CD4-positive, alpha-beta memory T cell (primary cell): ENCODE results near the gene NEDD9. TPM values are rescaled to one million over a fixed set of nuclear protein-coding genes. Genes with fewer than 3 reads are reported as not detected.

Experiments
- CTCF ChIA-PET: fragments of 350-600 bp; sonication (Branson Sonifier 250); formaldehyde crosslinking; loops from one replicate; lab custom pipeline; 2021; ENCODE audit warnings: inconsistent platforms; ENCODE audit not compliant: partially characterized antibody; lab: Charles Lee
- POLR2A ChIA-PET: fragments of 350-600 bp; sonication (Branson Sonifier 250); formaldehyde crosslinking; loops from one replicate; lab custom pipeline; 2021; ENCODE audit not compliant: partially characterized antibody; lab: Charles Lee
- DNase-seq, 5 donors: peaks; one replicate each; pipeline versions ENCODE4 v3.0.0 to v3.0.0-alpha.2; 2020 to 2022; ENCODE audit warnings: mixed read lengths in 1 of 5
- H3K27ac ChIP-seq: one replicate; pipeline ENCODE4 v1.7.0; 2013; ENCODE audit warnings: low read depth, low read length
- H3K27me3 ChIP-seq: 2 replicates; pipeline ENCODE4 v1.7.0; 2013; ENCODE audit warnings: mild to moderate bottlenecking, low read length, moderate library complexity; ENCODE audit not compliant: insufficient read depth
- H3K36me3 ChIP-seq: 2 replicates; pipeline ENCODE4 v1.7.0; 2013; ENCODE audit warnings: mild to moderate bottlenecking, low read length, moderate library complexity; ENCODE audit not compliant: insufficient read depth
- H3K4me1 ChIP-seq: 2 replicates; pipeline ENCODE4 v1.7.0; 2013; ENCODE audit warnings: mild to moderate bottlenecking, low read length, moderate library complexity; ENCODE audit not compliant: insufficient read depth
- H3K4me3 ChIP-seq, 2 donors: one replicate each; pipeline ENCODE4 v1.7.0; 2013; ENCODE audit warnings: low read length in 2 of 2, mild to moderate bottlenecking in 1 of 2
- H3K9me3 ChIP-seq, 2 donors: one replicate each; pipeline ENCODE4 v1.7.0; 2013; ENCODE audit warnings: low read length in 2 of 2, control low read depth in 1 of 2; ENCODE audit not compliant: control insufficient read depth in 1 of 2
- H3K27ac Mint-ChIP-seq, 7 donors: one replicate each; pipeline ENCODE4 v1.8.0; 2020 to 2021; ENCODE audit warnings: mixed read lengths in 7 of 7, mild to moderate bottlenecking in 6 of 7, inconsistent platforms in 3 of 7, moderate library complexity in 3 of 7
- H3K27me3 Mint-ChIP-seq, 2 donors: one replicate each; pipeline ENCODE4 v1.8.0; 2020 to 2021; ENCODE audit warnings: mixed read lengths in 2 of 2
- H3K36me3 Mint-ChIP-seq, 2 donors: one replicate each; pipeline ENCODE4 v1.8.0; 2020 to 2021; ENCODE audit warnings: mixed read lengths in 2 of 2, inconsistent platforms in 1 of 2, mild to moderate bottlenecking in 1 of 2
- H3K4me1 Mint-ChIP-seq, 4 donors: one replicate each; pipeline ENCODE4 v1.8.0; 2020 to 2021; ENCODE audit warnings: mixed read lengths in 4 of 4, mild to moderate bottlenecking in 1 of 4
- H3K4me3 Mint-ChIP-seq, 8 donors: one replicate each; pipeline ENCODE4 v1.8.0; 2020 to 2021; ENCODE audit warnings: mixed read lengths in 8 of 8, mild to moderate bottlenecking in 7 of 8, moderate library complexity in 6 of 8, inconsistent platforms in 3 of 8
- H3K9me3 Mint-ChIP-seq, 8 donors: one replicate each; pipeline ENCODE4 v1.8.0; 2020 to 2021; ENCODE audit warnings: mixed read lengths in 8 of 8, mild to moderate bottlenecking in 5 of 8, inconsistent platforms in 3 of 8, moderate library complexity in 1 of 8
- intact Hi-C: fragments of 100-400 bp; cut with micrococcal nuclease; formaldehyde crosslinking; loops from one replicate; pipeline ENCODE4 v1.15.1; 2023
- polyA plus RNA-seq, 2 donors: library from polyadenylated mRNA; unstranded; fragments of 300-500 nt; fragmentation: Illumina TruSeq; gene quantifications; one replicate each; pipeline ENCODE4 v1.2.3, GENCODE V29; 2021
- total RNA-seq, 2 experiments: library from RNA; stranded (reverse); gene quantifications; one replicate each; pipeline ENCODE4 v1.2.3, GENCODE V29; 2021

NEDD9 gene
- total and polyA plus RNA-seq, 4 experiments from 2014 or later = 17.2 to 47.4 (median 40.6) TPM

- no peak overlapping the region for H3K27ac ChIP-seq
- H3K36me3 ChIP-seq = no peaks in the 10 kb centered on the region
- peaks cover 21 to 49% of the 10 kb centered on the region in 2 donors for H3K36me3 Mint-ChIP-seq
- CTCF ChIA-PET = interaction anchor here (0.6 to 1.5 kb wide), 3 partner anchors 11 to 254 kb away, joined by 3 to 4 read pairs (median 3); no protein-coding TSS in a partner anchor
- DNase-seq = no peak
- H3K9me3 ChIP-seq = no peaks in the 10 kb centered on the region
- POLR2A ChIA-PET = interaction anchor here (1.2 kb wide), 1 partner anchor 10 kb away, joined by 3 read pairs; the partner anchor contains the start of gene NEDD9
- H3K4me1 Mint-ChIP-seq = peaks cover 10 to 19% (median 12%) of the 10 kb centered on the region in 4 donors
- H3K4me1 ChIP-seq = no peaks in the 10 kb centered on the region
- H3K27ac Mint-ChIP-seq = peak overlapping the region in 4 of 7 donors; percentile 27 to 83 (median 52)
- H3K4me3 Mint-ChIP-seq = no peak overlapping the region
- H3K4me3 ChIP-seq = no peak overlapping the region
- H3K9me3 Mint-ChIP-seq = peaks cover 0 to 2% (median 0%) of the 10 kb centered on the region in 8 donors
- H3K27me3 Mint-ChIP-seq = no peaks in the 10 kb centered on the region
- no peaks in the 10 kb centered on the region for H3K27me3 ChIP-seq
- intact Hi-C loops = no loop called here
Measured at GRCh38 chr6:11242711-11243110, 10.2 kb upstream of the NEDD9 start.

- no peak overlapping the region for H3K4me3 ChIP-seq
- H3K27me3 ChIP-seq = no peaks in the 10 kb centered on the region
- Mint-ChIP-seq H3K36me3 (peaks cover 17 to 41% of the 10 kb centered on the region in 2 donors), H3K4me3 (no peak overlapping the region), H3K9me3 (peaks cover 0 to 2% (median 0%) of the 10 kb centered on the region in 8 donors), H3K27ac (no peak overlapping the region), H3K27me3 (no peaks in the 10 kb centered on the region), H3K4me1 (peaks cover 16 to 22% (median 20%) of the 10 kb centered on the region in 4 donors)
- intact Hi-C loops = no loop called here
- H3K36me3 ChIP-seq = no peaks in the 10 kb centered on the region
- ChIA-PET CTCF (interaction anchor here (0.9 to 1.0 kb wide), 2 partner anchors 10 to 255 kb away, joined by 3 read pairs; no protein-coding TSS in a partner anchor), POLR2A (interaction anchor here (1.0 kb wide), 1 partner anchor 9 kb away, joined by 3 read pairs; the partner anchor contains the start of gene NEDD9)
- DNase-seq = no peak
- H3K4me1 ChIP-seq = peaks cover 6% of the 10 kb centered on the region
- no peaks in the 10 kb centered on the region for H3K9me3 ChIP-seq
- no peak overlapping the region for H3K27ac ChIP-seq
Measured at GRCh38 chr6:11241793-11242201, 9.3 kb upstream of the NEDD9 start.

GRCh38 chr6:11241154-11241792 lies 8.8 kb upstream of the NEDD9 start:
- peak overlapping the region in 1 of 7 donors; percentile 77 for H3K27ac Mint-ChIP-seq
- H3K27ac ChIP-seq = no peak overlapping the region
- H3K9me3 ChIP-seq = no peaks in the 10 kb centered on the region
- peaks cover 17 to 40% of the 10 kb centered on the region in 2 donors for H3K36me3 Mint-ChIP-seq
- DNase-seq = no peak
- intact Hi-C loops = no loop called here
- H3K4me1 Mint-ChIP-seq = peaks cover 21 to 27% (median 26%) of the 10 kb centered on the region in 4 donors
- H3K9me3 Mint-ChIP-seq = peaks cover 0 to 2% (median 0%) of the 10 kb centered on the region in 8 donors
- ChIA-PET CTCF (interaction anchor here (0.9 to 1.0 kb wide), 2 partner anchors 11 to 255 kb away, joined by 3 read pairs; no protein-coding TSS in a partner anchor), POLR2A (interaction anchor here (1.0 kb wide), 1 partner anchor 9 kb away, joined by 3 read pairs; the partner anchor contains the start of gene NEDD9)
- peaks cover 11% of the 10 kb centered on the region for H3K4me1 ChIP-seq
- H3K27me3 Mint-ChIP-seq = no peaks in the 10 kb centered on the region
- H3K27me3 ChIP-seq = no peaks in the 10 kb centered on the region
- H3K36me3 ChIP-seq = no peaks in the 10 kb centered on the region
- no peak overlapping the region for H3K4me3 ChIP-seq
- no peak overlapping the region for H3K4me3 Mint-ChIP-seq

- H3K36me3 Mint-ChIP-seq = peaks cover 8 to 24% of the 10 kb centered on the region in 2 donors
- H3K27ac Mint-ChIP-seq = peak overlapping the region in 6 of 7 donors; percentile 4 to 90 (median 68)
- H3K27me3 Mint-ChIP-seq = no peaks in the 10 kb centered on the region
- intact Hi-C loops = no loop called here
- Histone ChIP-seq H3K27ac (no peak overlapping the region), H3K27me3 (no peaks in the 10 kb centered on the region), H3K4me3 (no peak overlapping the region), H3K36me3 (no peaks in the 10 kb centered on the region), H3K4me1 (peaks cover 35% of the 10 kb centered on the region), H3K9me3 (no peaks in the 10 kb centered on the region)
- DNase-seq = no peak
- ChIA-PET POLR2A (interaction anchor here (1.0 kb wide), 2 partner anchors 14 to 21 kb away, joined by 3 to 5 read pairs; no protein-coding TSS in a partner anchor), CTCF (interaction anchor here (1.5 kb wide), 1 partner anchor 258 kb away, joined by 4 read pairs; no protein-coding TSS in a partner anchor)
- H3K4me1 Mint-ChIP-seq = peaks cover 34 to 50% (median 41%) of the 10 kb centered on the region in 4 donors
- peaks cover 0 to 2% (median 0%) of the 10 kb centered on the region in 8 donors for H3K9me3 Mint-ChIP-seq
- no peak overlapping the region for H3K4me3 Mint-ChIP-seq
Measured at GRCh38 chr6:11237956-11238355, 5.5 kb upstream of the NEDD9 start.

GRCh38 chr6:11237428-11237827 lies 5.0 kb upstream of the NEDD9 start:
- Histone ChIP-seq H3K4me3 (no peak overlapping the region), H3K4me1 (peaks cover 35% of the 10 kb centered on the region), H3K9me3 (no peaks in the 10 kb centered on the region), H3K27me3 (no peaks in the 10 kb centered on the region), H3K36me3 (no peaks in the 10 kb centered on the region), H3K27ac (peak overlapping the region; percentile 41)
- Mint-ChIP-seq H3K36me3 (peaks cover 7 to 19% of the 10 kb centered on the region in 2 donors), H3K4me3 (no peak overlapping the region), H3K27me3 (no peaks in the 10 kb centered on the region), H3K4me1 (peaks cover 34 to 48% (median 41%) of the 10 kb centered on the region in 4 donors), H3K9me3 (peaks cover 0 to 2% (median 0%) of the 10 kb centered on the region in 8 donors), H3K27ac (peak overlapping the region; percentile 4 to 90 (median 81))
- CTCF ChIA-PET = interaction anchor here (0.9 to 1.5 kb wide), 2 partner anchors 11 to 258 kb away, joined by 4 to 5 read pairs; no protein-coding TSS in a partner anchor
- intact Hi-C loops = no loop called here
- POLR2A ChIA-PET = interaction anchor here (1.0 kb wide), 2 partner anchors 13 to 21 kb away, joined by 3 to 5 read pairs; no protein-coding TSS in a partner anchor
- DNase-seq = no peak

- H3K27ac ChIP-seq = peak overlapping the region; percentile 41
- no peaks in the 10 kb centered on the region for H3K9me3 ChIP-seq
- peaks cover 10 to 14% of the 10 kb centered on the region in 2 donors for H3K36me3 Mint-ChIP-seq
- no peak overlapping the region for H3K4me3 ChIP-seq
- POLR2A ChIA-PET = interaction anchor here (1.0 kb wide), 2 partner anchors 13 to 22 kb away, joined by 3 to 5 read pairs; no protein-coding TSS in a partner anchor
- peaks cover 35 to 53% (median 42%) of the 10 kb centered on the region in 4 donors for H3K4me1 Mint-ChIP-seq
- H3K36me3 ChIP-seq = no peaks in the 10 kb centered on the region
- CTCF ChIA-PET = interaction anchor here (0.9 to 1.7 kb wide), 3 partner anchors 11 to 259 kb away, joined by 3 to 5 read pairs (median 4); no protein-coding TSS in a partner anchor
- peaks cover 37% of the 10 kb centered on the region for H3K4me1 ChIP-seq
- no peak for DNase-seq
- intact Hi-C loops = no loop called here
- H3K9me3 Mint-ChIP-seq = peaks cover 0 to 2% (median 0%) of the 10 kb centered on the region in 8 donors
- H3K27me3 Mint-ChIP-seq = no peaks in the 10 kb centered on the region
- H3K27me3 ChIP-seq = no peaks in the 10 kb centered on the region
- peak overlapping the region in 7 of 8 donors; percentile 25 to 66 (median 40) for H3K4me3 Mint-ChIP-seq
- H3K27ac Mint-ChIP-seq = peak overlapping the region; percentile 77 to 90 (median 86)
Measured at GRCh38 chr6:11236915-11237314, 4.4 kb upstream of the NEDD9 start.
